K562 (cell line): ENCODE data around the gene ATAD3B. TPM values are rescaled to one million over a fixed set of nuclear protein-coding genes. Genes with fewer than 3 reads are reported as not detected.

ENCODE experiments used
- ATAC-seq: fragments of 200-7000 bp; cut with Tn5 transposase; 3 replicates; pipeline ENCODE4 v1.9.1; 2020; ENCODE audit warnings: moderate library complexity
- BruUV-seq: library from RNA; stranded (reverse); fragments of 400-500 nt; replicated peaks from 2 replicates; lab custom pipeline; 2021; lab: Mats Ljungman, UMichigan
- CTCF ChIA-PET: fragments of 300-600 bp; formaldehyde crosslinking; extraction: SDS; loops from one replicate; lab custom pipeline; 2021; ENCODE audit warnings: low intra/inter-chr PET ratio; lab: Yijun Ruan, JAX
- POLR2A ChIA-PET: fragments of 300-600, 350-650 bp; sonication (Branson Sonifier 250); formaldehyde crosslinking; extraction: SDS; loops from one replicate; lab custom pipeline; 2021; ENCODE audit warnings: antibody characterized with exemption, inconsistent platforms; lab: Yijun Ruan, JAX
- DNase-seq, 4 experiments: peaks; one replicate each; pipeline versions ENCODE4 v3.0.0 to v3.0.0-alpha.2; 2011 to 2018; ENCODE audit warnings: low spot score in 3 of 4, mixed read lengths in 3 of 4; ENCODE audit errors: extremely low read depth in 1 of 4
- FAIRE-seq: peaks from 2 replicates; lab custom pipeline; 2011; peaks lifted over from hg19 to GRCh38; lab: Jason Lieb, UNC
- H2AFZ ChIP-seq: 2 replicates; pipeline ENCODE4 v1.6.0; 2011; ENCODE audit warnings: low read depth, low read length, control low read depth, inconsistent platforms
- H3K27ac ChIP-seq: fragments of 200-600 bp; 3 replicates; pipeline ENCODE4 v1.8.0; 2011; ENCODE audit warnings: low read depth, mild to moderate bottlenecking, control low read depth, inconsistent platforms, low read length, moderate library complexity, mixed read lengths; ENCODE audit errors: extremely low read depth
- H3K27me3 ChIP-seq, 2 experiments: fragments of 300-600 bp in 1 of 2; 2 replicates in 1 of 2; 3 replicates in 1 of 2; pipeline versions ENCODE4 v1.6.0 to v1.8.0; 2011; ENCODE audit warnings: inconsistent platforms in 2 of 2, low read length in 2 of 2, mild to moderate bottlenecking in 1 of 2, mixed read lengths in 1 of 2, moderate library complexity in 1 of 2; ENCODE audit not compliant: control insufficient read depth in 2 of 2, insufficient read depth in 2 of 2
- H3K36me3 ChIP-seq: fragments of 300-600 bp; 3 replicates; pipeline ENCODE4 v1.8.0; 2011; ENCODE audit warnings: mild to moderate bottlenecking, low read length, inconsistent platforms; ENCODE audit not compliant: control insufficient read depth, insufficient read depth
- H3K4me1 ChIP-seq, 2 experiments: fragments of 200-600 bp in 1 of 2; replicated peaks in 1 of 2; 2 replicates in 1 of 2; 3 replicates in 1 of 2; pipeline versions ENCODE4 v1.5.1 to v1.8.0; 2011; ENCODE audit warnings: inconsistent platforms in 2 of 2, low read length in 2 of 2, mild to moderate bottlenecking in 1 of 2, mixed read lengths in 1 of 2, moderate library complexity in 1 of 2; ENCODE audit not compliant: control insufficient read depth in 2 of 2, insufficient read depth in 2 of 2
- H3K4me2 ChIP-seq: 2 replicates; pipeline ENCODE4 v1.6.1; 2011; ENCODE audit warnings: low read length, control low read depth, inconsistent platforms, mixed read lengths; ENCODE audit not compliant: insufficient read depth
- H3K4me3 ChIP-seq: fragments of 200-600 bp; sonication (generic), shearing (Covaris generic); 2 replicates; pipeline ENCODE4 v1.5.1; 2016; ENCODE audit warnings: control low read depth, inconsistent platforms
- H3K79me2 ChIP-seq: fragments of 200-600 bp; 3 replicates; pipeline ENCODE4 v1.8.0; 2011; ENCODE audit warnings: low read length, inconsistent platforms; ENCODE audit not compliant: control insufficient read depth, insufficient read depth
- H3K9ac ChIP-seq, 2 experiments: 2 replicates each; pipeline versions ENCODE4 v1.6.0 to v1.6.1; 2011; ENCODE audit warnings: low read depth in 2 of 2, low read length in 2 of 2, control low read depth in 1 of 2, inconsistent platforms in 1 of 2, mild to moderate bottlenecking in 1 of 2, mixed read lengths in 1 of 2; ENCODE audit not compliant: insufficient read depth in 1 of 2
- H3K9me1 ChIP-seq: one replicate; pipeline ENCODE4 v1.6.0; 2011; ENCODE audit warnings: inconsistent platforms, mild to moderate bottlenecking, low read length, moderate library complexity; ENCODE audit not compliant: control insufficient read depth, insufficient read depth
- H3K9me3 ChIP-seq: replicated peaks from 2 replicates; pipeline ENCODE4 v1.5.1; 2011; ENCODE audit warnings: low read depth, low read length, inconsistent platforms; ENCODE audit not compliant: control insufficient read depth, insufficient read depth
- H4K20me1 ChIP-seq: replicated peaks from 2 replicates; pipeline ENCODE4 v1.6.1; 2011; ENCODE audit warnings: low read length, inconsistent platforms, mixed read lengths; ENCODE audit not compliant: control insufficient read depth, insufficient read depth
- CREB1 ChIP-seq, 2 experiments: sonication (generic) in 1 of 2; formaldehyde crosslinking in 1 of 2; IDR thresholded peaks; 2 replicates each; pipeline versions ENCODE4 v1.6.1 to v1.8.0; 2012 to 2022; ENCODE audit warnings: inconsistent platforms in 1 of 2, mild to moderate bottlenecking in 1 of 2, missing genetic modification reagents in 1 of 2, moderate library complexity in 1 of 2
- HDGF ChIP-seq: fragments of 450-650 bp; IDR thresholded peaks from 2 replicates; pipeline ENCODE4 v1.6.1; 2016
- KLF1 ChIP-seq: fragments of 450-650 bp; IDR thresholded peaks from 2 replicates; pipeline ENCODE4 v1.6.1; 2016; ENCODE audit warnings: missing genetic modification characterization, missing compliant biosample characterization
- NONO ChIP-seq, 2 experiments: fragments of 200-400 bp in 1 of 2; fragments of 450-650 bp in 1 of 2; formaldehyde crosslinking in 1 of 2; IDR thresholded peaks; 2 replicates each; pipeline ENCODE4 v1.6.1; 2017; ENCODE audit warnings: low read depth in 2 of 2, mild to moderate bottlenecking in 2 of 2, moderate library complexity in 2 of 2, low read length in 1 of 2
- PHF8 ChIP-seq: fragments of 200-600 bp; sonication (generic); IDR thresholded peaks from 2 replicates; pipeline ENCODE4 v1.6.1; 2012; ENCODE audit warnings: mixed run types, mild to moderate bottlenecking, inconsistent platforms, low read length, moderate library complexity, borderline replicate concordance
- RCOR1 ChIP-seq, 2 experiments: IDR thresholded peaks; 2 replicates each; pipeline ENCODE4 v1.6.1; 2012; ENCODE audit warnings: low read depth in 2 of 2, low read length in 2 of 2, borderline replicate concordance in 1 of 2, improper control_type of control experiment in 1 of 2
- TBP ChIP-seq: optimal IDR thresholded peaks from 2 replicates; pipeline ENCODE3; 2011; ENCODE audit warnings: low read depth, low read length, improper control_type of control experiment
- WGBS: fragments of 100-300 bp; shearing (Covaris generic); methylation state at CpG from one replicate; pipeline ENCODE4 v1.1.6; 2016; ENCODE audit warnings: low coverage, mixed read lengths; ENCODE audit not compliant: insufficient coverage; ENCODE audit errors: missing lambda C conversion rate; 5-methylcytosine and 5-hydroxymethylcytosine counted together
- in situ Hi-C: fragments of 300-500 bp; cut with MboI; formaldehyde crosslinking; loops from 4 replicates; pipeline ENCODE4 v1.15.0; 2018; ENCODE audit warnings: inconsistent platforms, mixed read lengths
- intact Hi-C: fragments of 100-400 bp; cut with micrococcal nuclease; formaldehyde crosslinking; loops from 2 replicates; pipeline ENCODE4 v1.14.2; 2022
- polyA plus RNA-seq, 8 experiments: library from polyadenylated mRNA; depleted of rRNA in 4 of 8; stranded (reverse) in 5 of 8; unstranded in 3 of 8; fragments of >200 nt; fragmentation: Nextera tagmentation in 2 of 8; fragmentation: Illumina TruSeq in 1 of 8; extraction: Ambion mirVana in 2 of 8; extraction: Trizol in 1 of 8; gene quantifications; 2 replicates each; pipeline versions ENCODE4 v1.2.1 to v1.2.3, GENCODE V29; 2011 to 2014; ENCODE audit warnings: inconsistent platforms in 1 of 8, missing spikeins in 1 of 8
- total RNA-seq, 7 experiments: library from RNA; depleted of rRNA in 6 of 7; stranded (reverse); fragments of >200 nt in 6 of 7; fragmentation: Illumina TruSeq in 2 of 7; extraction: Trizol in 2 of 7; gene quantifications; 2 replicates each; pipeline versions ENCODE4 v1.2.1 to v1.2.3, GENCODE V29; 2011 to 2021; ENCODE audit warnings: low replicate concordance in 1 of 7
- TF ChIP-seq, protein P1 (sequence below): sonication (generic); formaldehyde crosslinking; IDR thresholded peaks from 2 replicates; pipeline ENCODE4 v1.9.0; 2022; ENCODE audit warnings: mild to moderate bottlenecking, missing genetic modification reagents
- TF ChIP-seq, protein P2 (sequence below): fragments of 200-800 bp; sonication (Bioruptor generic); IDR thresholded peaks from 2 replicates; pipeline ENCODE4 v1.6.1; 2017; ENCODE audit warnings: missing genetic modification characterization, missing compliant biosample characterization
- TF ChIP-seq, protein P3 (sequence below): sonication (generic); formaldehyde crosslinking; IDR thresholded peaks from 2 replicates; pipeline ENCODE4 v1.8.1; 2023; ENCODE audit warnings: mild to moderate bottlenecking, missing genetic modification reagents
- TF ChIP-seq, protein P4 (sequence below): sonication (generic); formaldehyde crosslinking; IDR thresholded peaks from 2 replicates; pipeline ENCODE4 v1.8.1; 2022; ENCODE audit warnings: missing genetic modification reagents

Gene ATAD3B
- total and polyA plus RNA-seq, 9 of the 15 experiments (the other 6 are each of a cell fraction or from before 2014, with no cell fraction given), result 0.07 to 113 (median 27.7) TPM

DNA sequence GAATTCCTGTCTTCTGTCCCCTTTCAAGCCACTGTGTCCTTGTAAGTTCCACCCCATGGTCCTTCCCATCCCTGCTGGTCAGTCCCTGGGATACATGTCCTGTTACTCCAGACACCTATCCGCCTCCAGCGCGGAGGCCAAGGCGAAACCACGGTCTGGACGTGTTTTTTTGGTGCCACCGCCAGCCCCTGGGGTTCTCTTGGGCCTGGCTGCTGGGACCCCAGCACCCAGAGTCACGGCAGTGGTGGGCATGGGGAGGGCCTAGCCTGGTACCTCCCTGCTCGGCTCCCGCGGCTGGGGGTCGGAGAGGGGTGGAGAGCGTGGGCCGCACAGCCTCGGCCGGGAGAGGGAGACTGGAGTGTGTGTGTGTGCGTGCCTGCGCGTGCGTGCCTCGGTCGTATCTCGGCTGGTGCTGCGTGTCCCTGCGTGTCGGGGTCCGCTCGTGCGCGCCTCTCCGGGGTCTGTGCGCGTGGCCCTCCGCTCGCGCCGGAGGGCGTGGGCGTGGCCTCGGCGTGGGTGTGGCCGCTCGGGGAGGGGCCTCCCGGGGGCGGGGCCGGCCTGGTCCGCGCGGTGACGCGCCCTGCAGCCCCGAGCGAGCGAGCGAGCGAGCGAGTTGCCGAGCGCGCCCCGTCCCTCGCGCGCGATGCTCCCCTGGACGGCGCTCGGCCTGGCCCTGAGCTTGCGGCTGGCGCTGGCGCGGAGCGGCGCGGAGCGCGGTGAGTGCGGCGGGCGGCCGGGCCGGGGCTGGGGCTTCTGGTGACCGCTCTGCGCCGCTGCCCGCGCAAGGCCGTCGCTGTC, 36.3 kb upstream of the ATAD3B start, which contains the start of gene VWA1:
VWA1 (plus strand) TSS at position 585 of the 798 bp plus-strand sequence; CDS start at position 644, 59 bp downstream.
- TSS peak; percentile 67 for BruUV-seq
- Histone ChIP-seq H3K4me3 (peak within 1 kb of the TSS; percentile 40), H3K4me2 (peak within 1 kb of the TSS; percentile 85), H2AFZ (peak within 1 kb of the TSS; percentile 97), H3K9me1 (no peaks in the 10 kb centered on the region), H3K4me1 (peaks cover 45 to 97% of the 10 kb centered on the region in 2 experiments), H3K36me3 (no peaks in the 10 kb centered on the region), H4K20me1 (no peaks in the 10 kb centered on the region), H3K27me3 (no peaks in the 10 kb centered on the region), H3K27ac (peak within 1 kb of the TSS; percentile 41; the same call in 2 of the 3 replicates), H3K9me3 (no peaks in the 10 kb centered on the region), H3K9ac (peak within 1 kb of the TSS; percentile 48 to 90; a peak in 3 of 4 replicates), H3K79me2 (no peaks in the 10 kb centered on the region; the same call in 2 of the 3 replicates)
- ChIA-PET CTCF (no interaction called here), POLR2A (no interaction called here)
- WGBS, result 17% methylated on average over 41 of the region's 89 CpGs
- DNase-seq (peak; percentile 89 to 98 (median 98)), FAIRE-seq (peak; percentile 81), ATAC-seq (peak; percentile 87)
- in situ Hi-C loops (no loop called here), intact Hi-C loops (no loop called here)
- TF ChIP-seq, protein P1, sequence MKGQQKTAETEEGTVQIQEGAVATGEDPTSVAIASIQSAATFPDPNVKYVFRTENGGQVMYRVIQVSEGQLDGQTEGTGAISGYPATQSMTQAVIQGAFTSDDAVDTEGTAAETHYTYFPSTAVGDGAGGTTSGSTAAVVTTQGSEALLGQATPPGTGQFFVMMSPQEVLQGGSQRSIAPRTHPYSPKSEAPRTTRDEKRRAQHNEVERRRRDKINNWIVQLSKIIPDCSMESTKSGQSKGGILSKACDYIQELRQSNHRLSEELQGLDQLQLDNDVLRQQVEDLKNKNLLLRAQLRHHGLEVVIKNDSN, result no peak
- TF ChIP-seq, protein P2, sequence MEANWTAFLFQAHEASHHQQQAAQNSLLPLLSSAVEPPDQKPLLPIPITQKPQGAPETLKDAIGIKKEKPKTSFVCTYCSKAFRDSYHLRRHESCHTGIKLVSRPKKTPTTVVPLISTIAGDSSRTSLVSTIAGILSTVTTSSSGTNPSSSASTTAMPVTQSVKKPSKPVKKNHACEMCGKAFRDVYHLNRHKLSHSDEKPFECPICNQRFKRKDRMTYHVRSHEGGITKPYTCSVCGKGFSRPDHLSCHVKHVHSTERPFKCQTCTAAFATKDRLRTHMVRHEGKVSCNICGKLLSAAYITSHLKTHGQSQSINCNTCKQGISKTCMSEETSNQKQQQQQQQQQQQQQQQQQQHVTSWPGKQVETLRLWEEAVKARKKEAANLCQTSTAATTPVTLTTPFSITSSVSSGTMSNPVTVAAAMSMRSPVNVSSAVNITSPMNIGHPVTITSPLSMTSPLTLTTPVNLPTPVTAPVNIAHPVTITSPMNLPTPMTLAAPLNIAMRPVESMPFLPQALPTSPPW (CRISPR knock-in tag), result peak; percentile 23; the same call in 1 of the 2 replicates
- TF ChIP-seq, protein P3, sequence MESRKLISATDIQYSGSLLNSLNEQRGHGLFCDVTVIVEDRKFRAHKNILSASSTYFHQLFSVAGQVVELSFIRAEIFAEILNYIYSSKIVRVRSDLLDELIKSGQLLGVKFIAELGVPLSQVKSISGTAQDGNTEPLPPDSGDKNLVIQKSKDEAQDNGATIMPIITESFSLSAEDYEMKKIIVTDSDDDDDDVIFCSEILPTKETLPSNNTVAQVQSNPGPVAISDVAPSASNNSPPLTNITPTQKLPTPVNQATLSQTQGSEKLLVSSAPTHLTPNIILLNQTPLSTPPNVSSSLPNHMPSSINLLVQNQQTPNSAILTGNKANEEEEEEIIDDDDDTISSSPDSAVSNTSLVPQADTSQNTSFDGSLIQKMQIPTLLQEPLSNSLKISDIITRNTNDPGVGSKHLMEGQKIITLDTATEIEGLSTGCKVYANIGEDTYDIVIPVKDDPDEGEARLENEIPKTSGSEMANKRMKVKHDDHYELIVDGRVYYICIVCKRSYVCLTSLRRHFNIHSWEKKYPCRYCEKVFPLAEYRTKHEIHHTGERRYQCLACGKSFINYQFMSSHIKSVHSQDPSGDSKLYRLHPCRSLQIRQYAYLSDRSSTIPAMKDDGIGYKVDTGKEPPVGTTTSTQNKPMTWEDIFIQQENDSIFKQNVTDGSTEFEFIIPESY (CRISPR knock-in tag), result peak; percentile 94
- TF ChIP-seq NONO (IDR thresholded peaks at IDR 0.05; ENCODE audit: low read depth in 2 of 2, low read length in 1 of 2) (0 out of 4 replicates have a peak, but pooled peaks of 1 of the 2 experiments have one; percentile 31), KLF1 (tag) (peak; percentile 78; the same call in 1 of the 2 replicates), PHF8 (peak; percentile 57; the same call in 1 of the 2 replicates), CREB1 (IDR thresholded peaks at IDR 0.05) (peak; percentile 30; the same call in 1 of the 2 replicates), CREB1 (CRISPR knock-in tag; IDR thresholded peaks at IDR 0.05) (0 out of 2 replicates have a peak, but pooled peaks have one; percentile 16), HDGF (peak; percentile 81; the same call in 1 of the 2 replicates), RCOR1 (IDR thresholded peaks at IDR 0.05; ENCODE audit: borderline replicate concordance in 1 of 2, low read depth in 2 of 2, low read length in 2 of 2) (no peak), TBP (peak; percentile 27)
- TF ChIP-seq, protein P4, sequence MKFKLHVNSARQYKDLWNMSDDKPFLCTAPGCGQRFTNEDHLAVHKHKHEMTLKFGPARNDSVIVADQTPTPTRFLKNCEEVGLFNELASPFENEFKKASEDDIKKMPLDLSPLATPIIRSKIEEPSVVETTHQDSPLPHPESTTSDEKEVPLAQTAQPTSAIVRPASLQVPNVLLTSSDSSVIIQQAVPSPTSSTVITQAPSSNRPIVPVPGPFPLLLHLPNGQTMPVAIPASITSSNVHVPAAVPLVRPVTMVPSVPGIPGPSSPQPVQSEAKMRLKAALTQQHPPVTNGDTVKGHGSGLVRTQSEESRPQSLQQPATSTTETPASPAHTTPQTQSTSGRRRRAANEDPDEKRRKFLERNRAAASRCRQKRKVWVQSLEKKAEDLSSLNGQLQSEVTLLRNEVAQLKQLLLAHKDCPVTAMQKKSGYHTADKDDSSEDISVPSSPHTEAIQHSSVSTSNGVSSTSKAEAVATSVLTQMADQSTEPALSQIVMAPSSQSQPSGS (CRISPR knock-in tag), result no peak
